Activated CD4-positive, CD25-positive, alpha-beta regulatory T cell treated with anti-CD3 and anti-CD28 coated beads, Interleukin-2, amount 50 U/mL, for 16 hours (primary cell): ENCODE data around the gene XIRP2.
"Not testable (repeated sequence)": the region's sequence is repeated elsewhere in the genome, so short reads cannot be mapped to it uniquely, and the experiment has no call there.

Source experiments
- DNase-seq: peaks from one replicate; pipeline ENCODE4 v3.0.0-alpha.2; 2020; ENCODE audit warnings: low read depth, low spot score

XIRP2 gene

DNA sequence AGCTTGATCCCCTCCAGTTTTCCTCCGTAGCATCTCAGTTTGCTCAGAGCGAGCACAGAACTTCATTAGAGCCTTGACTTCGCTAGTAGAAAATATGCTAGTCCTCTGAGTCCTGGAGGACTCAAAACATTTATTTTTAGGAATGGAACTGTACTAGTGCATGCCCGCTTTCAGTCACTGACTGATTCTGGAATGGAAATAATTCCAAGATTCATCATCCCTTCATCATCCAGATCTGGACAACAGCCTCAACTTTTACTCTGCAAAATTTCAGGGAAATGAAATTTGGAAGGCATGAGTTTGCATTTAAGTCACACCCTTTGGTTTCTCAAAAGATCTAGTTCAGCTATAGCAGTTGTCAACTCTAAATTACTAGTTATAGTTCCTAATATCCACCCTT, 304.6 kb downstream of the XIRP2 start:
- no peak for DNase-seq

GRCh38 chr2:167196461-167197252, 308.4 kb downstream of the XIRP2 start:
- DNase-seq: no peak

DNA sequence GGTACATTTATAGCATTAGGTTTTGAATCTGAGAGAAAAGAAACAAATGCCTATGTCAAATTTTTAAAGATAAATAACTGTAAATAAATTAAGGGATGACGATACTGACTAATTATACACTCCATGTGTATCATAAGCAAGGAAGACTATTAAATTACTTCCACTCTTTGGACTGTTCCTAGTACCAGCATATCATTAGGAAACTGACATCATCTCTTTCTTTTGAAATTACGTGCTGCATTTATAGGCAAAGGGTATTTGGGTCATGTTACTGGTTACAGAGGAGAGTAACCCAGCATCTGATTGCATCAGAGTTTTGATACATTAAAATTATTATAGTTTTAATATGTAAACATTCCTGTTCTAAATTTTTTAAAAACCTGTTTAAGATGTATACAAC, 309.7 kb downstream of the XIRP2 start:
- DNase-seq: no peak

DNA sequence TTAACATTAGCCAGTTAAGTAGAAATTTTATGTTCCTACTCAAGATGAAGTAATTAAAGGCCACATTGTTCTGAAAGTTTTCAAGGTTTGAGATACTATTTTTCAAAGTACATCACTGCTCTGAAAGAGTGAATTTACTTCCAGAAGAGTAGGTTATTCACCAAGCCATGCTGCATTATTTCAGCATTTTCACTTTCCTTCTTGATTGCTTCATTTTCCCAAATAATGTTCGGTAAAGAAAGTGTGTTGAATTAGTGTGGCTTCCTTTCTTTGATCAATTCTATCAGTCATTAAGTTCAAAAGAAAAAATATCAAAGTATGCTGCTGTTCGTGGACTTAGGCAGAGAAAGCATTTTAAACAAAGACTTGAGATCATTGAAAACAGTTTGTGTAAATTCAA, 310.3 kb downstream of the XIRP2 start:
- DNase-seq: no peak

DNA sequence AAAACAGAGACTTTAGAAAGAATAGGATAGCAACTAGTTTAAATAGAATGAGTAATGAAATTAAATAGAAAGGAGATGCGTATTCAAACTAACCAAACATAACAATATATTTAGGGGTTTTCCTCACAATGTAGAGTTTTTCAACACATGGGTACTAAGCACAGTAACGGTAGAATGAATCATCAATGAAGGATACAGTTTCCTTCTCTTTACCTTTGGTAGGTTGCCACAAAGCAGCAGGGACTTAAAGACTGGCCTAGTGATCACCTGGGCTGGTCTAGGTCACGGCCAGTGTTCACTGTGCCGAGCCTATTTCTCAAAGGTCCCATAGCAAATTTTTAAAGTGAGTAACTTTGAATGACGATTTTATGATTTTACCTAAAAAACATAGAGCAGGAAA, 311.7 kb downstream of the XIRP2 start:
- no peak for DNase-seq

DNA sequence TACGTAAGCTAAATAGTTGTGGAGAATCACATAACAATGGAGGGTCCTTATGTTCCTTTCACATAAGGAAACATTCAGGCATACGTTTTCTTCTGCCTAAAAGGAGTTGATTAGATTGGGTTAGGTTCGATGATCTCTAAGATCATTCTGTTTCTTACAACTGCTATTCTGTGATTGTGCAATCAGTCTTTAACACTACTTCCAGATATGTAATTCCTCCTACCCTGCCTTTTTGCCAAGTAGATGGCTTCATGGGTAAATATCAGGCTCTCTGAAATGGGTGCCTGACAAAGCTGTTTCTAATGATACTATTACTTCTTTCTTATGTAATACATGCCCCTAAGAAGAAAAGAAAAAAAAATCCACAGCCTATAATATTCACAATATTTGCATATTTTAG, 321.5 kb downstream of the XIRP2 start:
- DNase-seq: no peak

GRCh38 chr2:167212014-167212648, 323.9 kb downstream of the XIRP2 start:
- DNase-seq: no peak

- DNase-seq: no peak
Measured at GRCh38 chr2:167215595-167215994, 327.3 kb downstream of the XIRP2 start.

DNA sequence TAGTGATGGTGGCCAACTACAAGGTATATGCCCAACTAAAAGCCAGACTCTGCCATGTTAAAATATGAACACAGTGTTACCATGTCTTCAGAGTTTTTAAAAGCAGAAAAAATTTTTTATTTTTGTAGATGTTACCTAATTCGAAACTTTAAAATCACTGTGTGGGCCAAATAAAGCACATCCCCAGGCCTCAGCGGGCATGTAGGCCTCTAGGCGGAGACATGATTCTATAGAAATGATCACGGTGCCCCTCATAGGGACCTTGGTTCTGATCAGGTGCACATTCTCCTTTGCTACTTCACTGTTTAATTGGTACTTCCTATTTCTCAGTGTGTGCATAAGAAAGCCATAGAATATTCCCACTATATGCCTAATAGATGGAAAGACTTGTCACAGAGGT, 349.2 kb downstream of the XIRP2 start:
- DNase-seq: no peak

DNA sequence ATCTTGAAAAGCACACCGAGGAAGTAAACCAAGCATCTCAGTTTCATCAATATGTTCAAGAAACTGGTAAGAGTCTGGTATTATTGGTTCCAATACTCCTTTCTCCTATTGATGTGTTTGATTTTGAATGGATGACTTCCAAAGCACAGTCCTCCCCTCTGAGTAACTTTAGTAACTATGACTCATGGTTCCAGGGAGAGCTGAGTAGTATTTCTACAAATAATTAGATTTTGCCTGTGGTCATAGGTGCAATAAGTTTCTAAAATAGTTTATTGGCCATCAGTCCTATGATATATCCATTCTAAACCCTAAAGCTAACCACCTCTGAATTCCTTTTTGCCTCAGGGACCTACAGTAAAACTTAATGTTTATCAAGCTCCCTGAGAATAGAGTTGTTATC, 352.4 kb downstream of the XIRP2 start:
- DNase-seq: no peak

DNA sequence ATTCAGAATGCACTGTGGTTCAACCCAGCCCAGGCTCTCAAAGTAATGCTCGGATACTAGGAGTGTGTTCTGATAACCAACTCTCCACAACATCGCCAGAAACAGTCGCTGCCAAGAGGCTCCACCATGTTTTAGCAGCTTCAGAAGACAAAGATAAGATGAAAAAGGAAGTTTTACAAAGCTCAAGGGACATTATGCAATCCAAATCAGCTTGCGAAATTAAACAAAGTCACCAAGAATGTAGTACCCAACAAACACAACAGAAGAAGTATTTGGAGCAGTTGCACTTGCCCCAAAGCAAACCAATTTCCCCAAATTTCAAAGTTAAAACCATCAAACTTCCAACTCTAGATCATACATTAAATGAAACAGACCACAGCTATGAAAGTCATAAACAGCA, 360.9 kb downstream of the XIRP2 start:
- no peak for DNase-seq

- DNase-seq: no peak
Measured at GRCh38 chr2:167253025-167253424, 364.7 kb downstream of the XIRP2 start.

GRCh38 chr2:167254721-167255120, 366.4 kb downstream of the XIRP2 start:
- no peak for DNase-seq

DNA sequence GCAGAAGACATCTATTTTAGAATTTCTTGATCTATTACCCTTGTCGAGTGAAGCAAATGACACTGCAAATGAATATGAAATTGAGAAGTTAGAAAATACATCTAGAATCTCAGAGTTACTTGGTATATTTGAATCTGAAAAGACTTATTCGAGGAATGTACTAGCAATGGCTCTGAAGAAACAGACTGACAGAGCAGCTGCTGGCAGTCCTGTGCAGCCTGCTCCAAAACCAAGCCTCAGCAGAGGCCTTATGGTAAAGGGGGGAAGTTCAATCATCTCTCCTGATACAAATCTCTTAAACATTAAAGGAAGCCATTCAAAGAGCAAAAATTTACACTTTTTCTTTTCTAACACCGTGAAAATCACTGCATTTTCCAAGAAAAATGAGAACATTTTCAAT, 370.4 kb downstream of the XIRP2 start:
- no peak for DNase-seq

DNA sequence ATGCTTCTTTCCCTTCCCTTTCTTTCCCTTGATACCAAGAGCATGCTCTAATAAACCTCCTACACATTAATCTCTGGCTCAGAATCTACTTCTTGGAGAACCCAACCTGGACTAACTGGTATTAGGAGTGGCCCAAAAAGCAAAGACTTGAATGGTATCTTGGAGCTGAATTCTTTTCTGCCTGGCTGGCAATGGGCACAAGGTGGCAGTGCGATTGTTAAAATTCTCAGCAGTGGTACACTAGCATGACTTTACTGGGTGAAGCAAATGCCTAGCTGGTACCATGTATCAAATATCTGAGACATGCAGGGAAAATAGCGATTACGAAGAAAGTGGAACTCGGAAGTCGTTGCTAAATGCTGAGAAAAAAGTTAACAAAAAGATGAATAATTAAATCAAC, 376.1 kb downstream of the XIRP2 start:
- no peak for DNase-seq

GRCh38 chr2:167265004-167265403, 376.7 kb downstream of the XIRP2 start:
- DNase-seq: no peak

- no peak for DNase-seq
Measured at GRCh38 chr2:167265722-167266121, 377.4 kb downstream of the XIRP2 start.

DNA sequence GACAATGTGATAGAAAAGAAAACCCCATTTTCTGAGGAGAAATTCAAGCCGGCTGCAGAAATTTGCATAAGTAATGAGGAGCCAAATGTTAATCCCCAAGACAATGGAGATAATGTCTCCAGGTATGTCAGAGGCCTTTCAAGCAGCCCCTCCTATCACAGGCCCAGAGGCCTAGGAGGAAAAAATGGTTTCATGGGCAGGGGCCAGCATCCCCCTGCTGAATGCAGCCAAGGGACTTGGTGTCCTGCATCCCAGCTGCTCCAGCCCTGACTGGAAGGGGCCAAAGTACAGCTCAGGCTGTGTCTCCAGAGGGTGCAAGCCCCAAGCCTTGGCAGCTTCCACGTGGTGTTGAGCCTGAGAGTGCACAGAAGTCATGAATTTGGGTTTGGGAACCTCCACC, 380.0 kb downstream of the XIRP2 start:
- not testable (repeated sequence) for DNase-seq

GRCh38 chr2:167271932-167272331, 383.7 kb downstream of the XIRP2 start:
- no peak for DNase-seq

DNA sequence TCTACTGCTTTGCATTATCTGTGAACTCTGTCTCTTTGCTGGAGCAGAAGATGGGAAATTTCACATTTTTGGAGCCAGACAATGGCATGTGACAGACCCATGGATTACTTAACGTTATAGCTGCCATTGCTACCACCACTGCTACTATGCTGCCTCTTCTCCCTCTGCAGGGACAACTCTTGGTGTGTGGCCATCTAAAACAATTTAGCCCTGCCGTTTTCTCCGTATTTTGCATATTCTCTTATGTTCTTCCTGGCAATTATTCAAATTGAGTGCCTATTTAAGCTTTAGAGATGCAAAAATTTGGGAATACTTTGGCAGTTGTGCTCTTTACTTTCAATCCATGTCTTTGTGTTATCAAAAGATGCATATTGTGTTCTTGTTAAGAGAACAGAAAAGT, 386.8 kb downstream of the XIRP2 start:
- DNase-seq: no peak

DNA sequence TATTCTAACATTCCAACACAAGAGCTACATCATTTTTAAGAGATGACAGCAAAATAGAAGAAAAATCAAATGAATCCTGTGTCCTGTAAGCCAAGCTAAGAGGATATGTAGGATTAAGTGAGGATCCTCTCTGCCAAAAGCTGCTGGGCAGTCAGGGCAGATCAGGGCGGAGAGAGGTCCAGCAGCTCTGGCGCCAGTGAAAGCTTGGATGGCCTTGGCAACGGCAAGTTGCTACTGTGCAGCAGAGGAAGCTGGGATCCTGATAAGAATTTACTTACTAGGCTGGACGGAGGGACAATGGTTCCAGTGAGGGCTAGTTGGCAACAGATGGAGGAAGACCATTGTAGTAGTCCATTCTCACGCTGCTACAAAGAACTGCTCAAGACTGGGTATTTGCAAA, 391.5 kb downstream of the XIRP2 start:
- no peak for DNase-seq

DNA sequence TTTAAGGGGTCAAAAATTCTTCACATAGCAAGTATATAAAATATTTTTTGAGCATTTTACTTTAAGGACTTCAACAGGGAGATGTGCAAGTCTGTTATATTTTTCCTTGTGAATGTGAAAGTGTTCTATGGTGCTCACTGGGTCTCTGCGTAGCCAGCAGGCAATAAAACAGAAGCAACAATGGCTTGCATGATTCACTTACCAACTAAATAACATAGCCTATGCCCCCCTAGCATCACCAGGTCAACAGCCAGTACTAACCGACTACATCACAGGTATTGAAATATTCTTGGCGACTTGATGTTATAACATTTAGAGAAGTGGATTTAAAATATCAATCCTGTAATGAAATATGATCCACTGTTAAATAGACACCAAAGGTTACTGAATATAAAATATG, 398.9 kb downstream of the XIRP2 start:
- DNase-seq: no peak

- no peak for DNase-seq
Measured at GRCh38 chr2:167289651-167290410, 401.6 kb downstream of the XIRP2 start.
